H9 (cell line): ENCODE measurements around the gene GLIS2. TPM values are rescaled to one million over a fixed set of nuclear protein-coding genes. Genes with fewer than 3 reads are reported as not detected.

Experiments
- DNase-seq: peaks from one replicate; pipeline ENCODE4 v3.0.0-alpha.2; 2017
- H2AFZ ChIP-seq: one replicate; pipeline ENCODE4 v1.6.1; 2013; ENCODE audit warnings: mild to moderate bottlenecking, low read length, control low read depth, moderate library complexity
- H2AK5ac ChIP-seq: 2 replicates; pipeline ENCODE4 v1.6.1; 2013; ENCODE audit warnings: low read length, control low read depth, mixed read lengths; ENCODE audit not compliant: insufficient read length
- H2BK120ac ChIP-seq: one replicate; pipeline ENCODE4 v1.6.1; 2013; ENCODE audit warnings: low read depth, mild to moderate bottlenecking, low read length, control low read depth, inconsistent platforms; ENCODE audit not compliant: poor library complexity, severe bottlenecking
- H2BK12ac ChIP-seq: 2 replicates; pipeline ENCODE4 v1.6.1; 2013; ENCODE audit warnings: low read length, control low read depth, mixed read lengths, low read depth; ENCODE audit not compliant: insufficient read length
- H2BK15ac ChIP-seq: 2 replicates; pipeline ENCODE4 v1.6.1; 2013; ENCODE audit warnings: low read depth, low read length, control low read depth
- H2BK20ac ChIP-seq: one replicate; pipeline ENCODE4 v1.6.1; 2013; ENCODE audit warnings: low read depth, mild to moderate bottlenecking, low read length, control low read depth, inconsistent platforms; ENCODE audit not compliant: poor library complexity, severe bottlenecking
- H2BK5ac ChIP-seq: 2 replicates; pipeline ENCODE4 v1.6.1; 2013; ENCODE audit warnings: low read length, control low read depth, mixed read lengths; ENCODE audit not compliant: insufficient read length
- H3K14ac ChIP-seq: 2 replicates; pipeline ENCODE4 v1.6.1; 2013; ENCODE audit warnings: low read length, control low read depth; ENCODE audit not compliant: insufficient read depth
- H3K18ac ChIP-seq: 2 replicates; pipeline ENCODE4 v1.6.1; 2013; ENCODE audit warnings: low read depth, mild to moderate bottlenecking, mixed read lengths, low read length, control low read depth; ENCODE audit not compliant: insufficient read length
- H3K23ac ChIP-seq: 2 replicates; pipeline ENCODE4 v1.6.1; 2013; ENCODE audit warnings: low read length, control low read depth, mixed read lengths, low read depth; ENCODE audit not compliant: insufficient read length
- H3K23me2 ChIP-seq: 2 replicates; pipeline ENCODE4 v1.6.1; 2013; ENCODE audit warnings: low read depth, mild to moderate bottlenecking, mixed read lengths, low read length, control low read depth; ENCODE audit not compliant: insufficient read length, poor library complexity, severe bottlenecking
- H3K27ac ChIP-seq: 2 replicates; pipeline ENCODE4 v1.5.1; 2013; ENCODE audit warnings: low read length, control low read depth, mixed read lengths, low read depth; ENCODE audit not compliant: insufficient read length
- H3K27me3 ChIP-seq: 2 replicates; pipeline ENCODE4 v1.6.1; 2013; ENCODE audit warnings: low read length, control low read depth, inconsistent platforms; ENCODE audit not compliant: insufficient read depth
- H3K4ac ChIP-seq: 2 replicates; pipeline ENCODE4 v1.6.1; 2013; ENCODE audit warnings: low read depth, mild to moderate bottlenecking, control low read depth, inconsistent platforms, low read length, moderate library complexity
- H3K4me1 ChIP-seq: 2 replicates; pipeline ENCODE4 v1.6.1; 2013; ENCODE audit warnings: low read length, control low read depth, inconsistent platforms; ENCODE audit not compliant: insufficient read depth
- H3K4me2 ChIP-seq: 2 replicates; pipeline ENCODE4 v1.6.1; 2013; ENCODE audit warnings: low read length, control low read depth, mixed read lengths; ENCODE audit not compliant: insufficient read length, insufficient read depth
- H3K56ac ChIP-seq: 2 replicates; pipeline ENCODE4 v1.6.1; 2013; ENCODE audit warnings: low read depth, mild to moderate bottlenecking, mixed read lengths, low read length, control low read depth; ENCODE audit not compliant: insufficient read length
- H3K79me1 ChIP-seq: 2 replicates; pipeline ENCODE4 v1.6.1; 2013; ENCODE audit warnings: low read depth, mild to moderate bottlenecking, moderate library complexity, low read length, control low read depth, inconsistent platforms; ENCODE audit not compliant: insufficient read depth, poor library complexity, severe bottlenecking
- H3K79me2 ChIP-seq: 2 replicates; pipeline ENCODE4 v1.6.1; 2013; ENCODE audit warnings: low read length, control low read depth, inconsistent platforms; ENCODE audit not compliant: insufficient read depth
- H3K9ac ChIP-seq: 2 replicates; pipeline ENCODE4 v1.6.1; 2013; ENCODE audit warnings: low read length, control low read depth, mixed read lengths; ENCODE audit not compliant: insufficient read length; ENCODE audit errors: extremely low read depth
- H3K9me3 ChIP-seq: one replicate; pipeline ENCODE4 v1.6.1; 2013; ENCODE audit warnings: low read depth, low read length, inconsistent platforms; ENCODE audit not compliant: control insufficient read depth
- H3T11ph ChIP-seq: one replicate; pipeline ENCODE4 v1.6.1; 2013; ENCODE audit warnings: mild to moderate bottlenecking, low read length, control low read depth, inconsistent platforms
- H4K20me1 ChIP-seq: one replicate; pipeline ENCODE4 v1.6.1; 2013; ENCODE audit not compliant: control insufficient read depth, insufficient read length, insufficient read depth
- H4K5ac ChIP-seq: 2 replicates; pipeline ENCODE4 v1.6.1; 2013; ENCODE audit warnings: low read depth, mild to moderate bottlenecking, mixed read lengths, low read length, control low read depth; ENCODE audit not compliant: insufficient read length
- H4K8ac ChIP-seq: replicated peaks from 2 replicates; pipeline ENCODE4 v1.6.1; 2013; ENCODE audit warnings: low read length, control low read depth, mixed read lengths, low read depth; ENCODE audit not compliant: insufficient read length
- H4K91ac ChIP-seq: 2 replicates; pipeline ENCODE4 v1.6.1; 2013; ENCODE audit warnings: low read depth, mild to moderate bottlenecking, moderate library complexity, mixed read lengths, low read length, control low read depth; ENCODE audit not compliant: insufficient read length
- H3K27ac Mint-ChIP-seq, 3 experiments: 2 replicates in 2 of 3; 3 replicates in 1 of 3; pipeline ENCODE4 v1.8.0; 2020 to 2021; ENCODE audit warnings: mixed read lengths in 3 of 3, mild to moderate bottlenecking in 1 of 3, moderate library complexity in 1 of 3
- H3K27me3 Mint-ChIP-seq: 2 replicates; pipeline ENCODE4 v1.8.0; 2021; ENCODE audit warnings: low read depth, mild to moderate bottlenecking, moderate library complexity, mixed read lengths
- H3K36me3 Mint-ChIP-seq, 3 experiments: 2 replicates in 2 of 3; 3 replicates in 1 of 3; pipeline ENCODE4 v1.8.0; 2020 to 2021; ENCODE audit warnings: low read depth in 3 of 3, mixed read lengths in 3 of 3; ENCODE audit not compliant: insufficient read depth in 1 of 3
- H3K4me1 Mint-ChIP-seq, 2 experiments: 2 replicates each; pipeline ENCODE4 v1.8.0; 2020; ENCODE audit warnings: mixed read lengths in 2 of 2
- H3K4me3 Mint-ChIP-seq, 2 experiments: 2 replicates in 1 of 2; 3 replicates in 1 of 2; pipeline ENCODE4 v1.8.0; 2020 to 2021; ENCODE audit warnings: mild to moderate bottlenecking in 2 of 2, mixed read lengths in 2 of 2, moderate library complexity in 1 of 2
- H3K9me3 Mint-ChIP-seq, 2 experiments: 2 replicates in 1 of 2; 3 replicates in 1 of 2; pipeline ENCODE4 v1.8.0; 2020; ENCODE audit warnings: mild to moderate bottlenecking in 2 of 2, mixed read lengths in 2 of 2, moderate library complexity in 1 of 2
- CTCF ChIP-seq: fragments of 200-600 bp; sonication (generic); conservative IDR thresholded peaks from 3 replicates; pipeline ENCODE4 v1.8.0; 2021; ENCODE audit warnings: antibody characterized with exemption, mild to moderate bottlenecking
- WGBS: extraction: QIAGEN DNeasy Blood & Tissue Kit; methylation state at CpG from one replicate; pipeline ENCODE4 v1.1.7; 2013; ENCODE audit warnings: missing lambda C conversion rate, low lambda C conversion rate, mixed read lengths; ENCODE audit not compliant: insufficient read length; ENCODE audit errors: extremely low coverage; 5-methylcytosine and 5-hydroxymethylcytosine counted together
- total RNA-seq: library from RNA; stranded (reverse); gene quantifications from 2 replicates; pipeline ENCODE4 v1.2.1, GENCODE V29; 2021

GLIS2 gene
- total RNA-seq, 1 experiment from 2014 or later, result 14.3 TPM

DNA sequence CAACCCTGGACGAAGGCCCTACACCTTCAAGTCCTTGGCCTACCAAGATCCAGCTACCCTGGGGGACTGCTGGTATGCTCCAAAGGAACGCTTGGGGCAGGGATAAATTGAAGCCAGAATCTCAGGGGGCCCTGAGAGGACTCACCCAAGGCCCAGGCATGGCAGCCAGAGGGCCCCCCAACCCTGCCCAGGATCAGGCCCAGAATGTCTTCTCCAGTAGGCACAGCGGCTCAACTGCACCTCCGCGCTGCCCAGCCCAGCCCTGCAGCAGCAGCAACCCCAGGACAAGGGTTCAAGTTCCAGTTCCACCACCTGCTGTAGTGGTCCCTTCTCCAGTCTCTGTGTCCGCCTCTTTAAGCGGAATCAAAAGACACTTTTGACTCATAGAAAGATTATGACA is 45.3 kb upstream of the GLIS2 start:
- H3K4me2 ChIP-seq, result peak overlapping the region; percentile 68
- H3K27me3 ChIP-seq, result no peaks in the 10 kb centered on the region
- H3K14ac ChIP-seq, result no peak overlapping the region
- TF ChIP-seq CTCF, result no peak
- no peak overlapping the region for H2AK5ac ChIP-seq
- H3K23ac ChIP-seq, result no peak overlapping the region
- H4K91ac ChIP-seq, result no peak overlapping the region
- peak overlapping the region in 1 of 3 experiments; percentile 98; a peak in 1 of 7 replicates for H3K27ac Mint-ChIP-seq
- no peak overlapping the region for H2BK120ac ChIP-seq
- peaks cover 6 to 26% (median 8%) of the 10 kb centered on the region in 3 experiments; a peak in 6 of 7 replicates for H3K36me3 Mint-ChIP-seq
- no peak overlapping the region for H3K9ac ChIP-seq
- H2BK20ac ChIP-seq, result no peak overlapping the region
- no peak overlapping the region for H2BK15ac ChIP-seq
- H3K79me1 ChIP-seq, result peaks cover 6% of the 10 kb centered on the region
- H3K27me3 Mint-ChIP-seq, result no peaks in the 10 kb centered on the region; the same call in 1 of the 2 replicates
- no peaks in the 10 kb centered on the region for H3K9me3 Mint-ChIP-seq
- DNase-seq, result no peak
- no peaks in the 10 kb centered on the region for H3K9me3 ChIP-seq
- H4K20me1 ChIP-seq, result no peaks in the 10 kb centered on the region
- no CpG with 5 or more reads among the region's 7 CpGs for WGBS
- H3K4me1 ChIP-seq, result peaks cover 3% of the 10 kb centered on the region; the same call in 1 of the 2 replicates
- H3K27ac ChIP-seq, result no peak overlapping the region
- peak overlapping the region; percentile 85 to 91 for H3K4me3 Mint-ChIP-seq
- no peak overlapping the region for H4K8ac ChIP-seq
- H3K4ac ChIP-seq, result no peak overlapping the region
- H2BK5ac ChIP-seq, result no peak overlapping the region
- H2AFZ ChIP-seq, result no peak overlapping the region
- H3K56ac ChIP-seq, result no peak overlapping the region
- peak overlapping the region; percentile 21 for H3K18ac ChIP-seq
- H3K23me2 ChIP-seq, result peaks cover 11% of the 10 kb centered on the region
- H2BK12ac ChIP-seq, result no peak overlapping the region
- no peak overlapping the region for H4K5ac ChIP-seq
- H3T11ph ChIP-seq, result no peak overlapping the region
- H3K79me2 ChIP-seq, result peaks cover 33% of the 10 kb centered on the region; the same call in 1 of the 2 replicates
- peaks cover 6 to 16% of the 10 kb centered on the region in 2 experiments; a peak in 3 of 4 replicates for H3K4me1 Mint-ChIP-seq
